ENCODE results near the gene IFNA5. TPM values are rescaled to one million over a fixed set of nuclear protein-coding genes. Genes with fewer than 3 reads are reported as not detected.
A peak's percentile ranks its signal among the peaks of the same experiment; 100 is the strongest.

IFNA5 gene
- total RNA-seq, result not detected
- long read RNA-seq, result 0 reads

GRCh38 chr9:21305213-21305612 is at the start of gene IFNA5:
Gene IFNA5, minus strand, starts transcription at chr9:21305313. Its CDS starts 57 bp downstream, at chr9:21305256.
- intact Hi-C loops (cut with DNase I), result no loop called here
- DNase-seq (no peak), ATAC-seq (no peak)

GRCh38 chr9:21350787-21351186 is 45.7 kb upstream of the IFNA5 start, which contains the start of gene IFNA6:
Gene IFNA6, minus strand, starts transcription at chr9:21350887. Its CDS starts 0 bp downstream, at chr9:21350887.
- no peak for ATAC-seq
- intact Hi-C loops (cut with DNase I), result no loop called here
- no peak for DNase-seq

GRCh38 chr9:21348430-21348970 is 43.4 kb upstream of the IFNA5 start:
- no peak for ATAC-seq
- intact Hi-C loops (cut with DNase I), result no loop called here
- DNase-seq, result no peak

GRCh38 chr9:21340735-21341134 is 35.6 kb upstream of the IFNA5 start:
- ATAC-seq (no peak), DNase-seq (no peak)
- intact Hi-C loops (cut with DNase I), result no loop called here

GRCh38 chr9:21336457-21336856 is 31.3 kb upstream of the IFNA5 start:
- intact Hi-C loops (cut with DNase I), result loop anchor here (5.0 to 10.0 kb wide), 2 partner anchors 56 to 58 kb away; no protein-coding TSS in a partner anchor
- ATAC-seq (no peak), DNase-seq (no peak)

GRCh38 chr9:21334701-21335632 is 29.9 kb upstream of the IFNA5 start, which contains the start of gene KLHL9:
Gene KLHL9, minus strand, starts transcription at chr9:21335404. Its CDS starts 545 bp downstream, at chr9:21334859.
- peak; percentile 100 for ATAC-seq
- intact Hi-C loops (cut with DNase I), result loop anchor here (2.0 to 10.0 kb wide), 3 partner anchors 57 to 468 kb away; partner anchors contain the start of gene MTAP (in 1 of the 2)
- DNase-seq, result peak; percentile 96

GRCh38 chr9:21333226-21333625 is 28.1 kb upstream of the IFNA5 start:
- DNase-seq (no peak), ATAC-seq (no peak)
- intact Hi-C loops (cut with DNase I), result loop anchor here in 1 of 2 donors (10.0 kb wide), 1 partner anchor 62 kb away; no protein-coding TSS in a partner anchor

GRCh38 chr9:21331676-21332402 is 26.7 kb upstream of the IFNA5 start:
- DNase-seq (no peak), ATAC-seq (no peak)
- intact Hi-C loops (cut with DNase I), result loop anchor here in 1 of 2 donors (10.0 kb wide), 1 partner anchor 63 kb away; no protein-coding TSS in a partner anchor

GRCh38 chr9:21326526-21327139 is 21.5 kb upstream of the IFNA5 start:
- intact Hi-C loops (cut with DNase I), result loop anchor here in 1 of 2 donors (2.0 kb wide), 1 partner anchor 70 kb away; no protein-coding TSS in a partner anchor
- no peak for DNase-seq
- ATAC-seq, result peak; percentile 61 to 75

- peak in 1 of 2 donors; percentile 40 for ATAC-seq
- DNase-seq, result no peak
- intact Hi-C loops (cut with DNase I), result loop anchor here in 1 of 2 donors (5.0 kb wide), 1 partner anchor 463 kb away; no protein-coding TSS in a partner anchor
Measured at GRCh38 chr9:21324047-21324446, 18.9 kb upstream of the IFNA5 start.

GRCh38 chr9:21322911-21323461 is 17.9 kb upstream of the IFNA5 start:
- intact Hi-C loops (cut with DNase I), result loop anchor here in 1 of 2 donors (5.0 kb wide), 1 partner anchor 464 kb away; no protein-coding TSS in a partner anchor
- DNase-seq (no peak), ATAC-seq (no peak)

- intact Hi-C loops (cut with DNase I), result loop anchor here in 1 of 2 donors (5.0 kb wide), 1 partner anchor 467 kb away; no protein-coding TSS in a partner anchor
- DNase-seq, result no peak
- ATAC-seq, result no peak
Measured at GRCh38 chr9:21320465-21320864, 15.4 kb upstream of the IFNA5 start.

GRCh38 chr9:21317956-21318923 is 13.1 kb upstream of the IFNA5 start:
- intact Hi-C loops (cut with DNase I), result loop anchor here in 1 of 2 donors (2.0 kb wide), 1 partner anchor 471 kb away; no protein-coding TSS in a partner anchor
- DNase-seq, result peak; percentile 28
- ATAC-seq, result peak; percentile 75 to 78

- intact Hi-C loops (cut with DNase I), result no loop called here
- DNase-seq, result no peak
Measured at GRCh38 chr9:21316860-21317259, 11.7 kb upstream of the IFNA5 start.

GRCh38 chr9:21316032-21316842 is 11.1 kb upstream of the IFNA5 start:
- ATAC-seq (no peak), DNase-seq (no peak)
- intact Hi-C loops (cut with DNase I), result no loop called here

More at GRCh38 chr9:21316860-21317259, 11.7 kb upstream of the IFNA5 start:
- no peak for ATAC-seq

GRCh38 chr9:21314152-21314551 is 9.0 kb upstream of the IFNA5 start:
- DNase-seq (no peak), ATAC-seq (no peak)
- intact Hi-C loops (cut with DNase I), result no loop called here

All from left cardiac atrium (tissue), 4 donors.